Testis (tissue), 2 donors: ENCODE data around the gene NUP155.

ENCODE experiments used
- CTCF ChIP-seq, 3 experiments: fragments of 450-650 bp in 2 of 3; fragments of 200-600 bp in 1 of 3; sonication (generic) in 1 of 3; IDR thresholded peaks; one replicate each; pipeline ENCODE4 v1.5.1; 2016 to 2019; ENCODE audit warnings: antibody characterized with exemption in 3 of 3, mild to moderate bottlenecking in 2 of 3, moderate library complexity in 1 of 3
- POLR2A ChIP-seq: fragments of 450-650 bp; IDR thresholded peaks from one replicate; pipeline ENCODE4 v1.6.1; 2017; ENCODE audit warnings: antibody characterized with exemption, mild to moderate bottlenecking, moderate library complexity

DNA sequence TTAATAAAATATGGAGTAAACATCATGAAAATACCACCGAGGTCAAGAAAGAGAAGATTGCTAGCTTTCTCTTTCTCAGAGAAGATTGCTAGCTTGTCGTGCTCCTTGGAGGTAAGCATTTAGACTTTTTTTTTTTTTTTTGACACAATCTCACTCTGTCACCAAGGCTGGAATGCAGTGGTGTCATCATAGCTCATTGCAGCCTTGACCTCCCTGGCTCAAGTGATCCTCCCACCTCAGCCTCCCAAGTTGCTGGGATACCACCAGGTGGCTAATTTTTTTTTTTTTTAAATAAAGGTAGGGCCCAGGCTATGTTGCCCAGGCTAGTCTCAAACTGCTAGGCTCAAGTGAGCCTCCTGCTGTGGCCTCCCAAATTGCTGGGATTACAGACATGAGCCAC, 95.4 kb downstream of the NUP155 start:
- no peak for TF ChIP-seq CTCF (IDR thresholded peaks at IDR 0.05)
- TF ChIP-seq POLR2A, result no peak
